ENCODE measurements around the gene ICA1. TPM values are rescaled to one million over a fixed set of nuclear protein-coding genes. Genes with fewer than 3 reads are reported as not detected.

The ICA1 gene
- total RNA-seq, 1 donor from 2014 or later = 21.9 TPM

- no peak for DNase-seq (ENCODE audit: low spot score)
Observed at GRCh38 chr7:8135417-8135816, 126.5 kb downstream of the ICA1 start.

- DNase-seq (ENCODE audit: low spot score) = no peak
Observed at GRCh38 chr7:8134089-8134733, 127.8 kb downstream of the ICA1 start.

GRCh38 chr7:8133188-8133848 is 128.6 kb downstream of the ICA1 start:
- DNase-seq (ENCODE audit: low spot score) = no peak

GRCh38 chr7:8131694-8132605 is 130.0 kb downstream of the ICA1 start:
- no peak for DNase-seq (ENCODE audit: low spot score)

- no peak for DNase-seq (ENCODE audit: low spot score)
Observed at GRCh38 chr7:8130663-8131062, 131.3 kb downstream of the ICA1 start.

- DNase-seq (ENCODE audit: low spot score) = no peak
Observed at GRCh38 chr7:8129318-8129659, 132.7 kb downstream of the ICA1 start.

- DNase-seq (ENCODE audit: low spot score) = no peak
Observed at GRCh38 chr7:8128449-8129317, 133.3 kb downstream of the ICA1 start.

GRCh38 chr7:8126601-8127167 is 135.3 kb downstream of the ICA1 start:
- no peak for DNase-seq (ENCODE audit: low spot score)

GRCh38 chr7:8125680-8126444 is 136.1 kb downstream of the ICA1 start:
- DNase-seq (ENCODE audit: low spot score) = no peak

GRCh38 chr7:8121243-8121642 is 140.7 kb downstream of the ICA1 start:
- no peak for DNase-seq (ENCODE audit: low spot score)

- no peak for DNase-seq (ENCODE audit: low spot score)
Observed at GRCh38 chr7:8120390-8121058, 141.4 kb downstream of the ICA1 start.

- no peak for DNase-seq (ENCODE audit: low spot score)
Observed at GRCh38 chr7:8119262-8119661, 142.7 kb downstream of the ICA1 start.

GRCh38 chr7:8117195-8117594 is 144.8 kb downstream of the ICA1 start:
- DNase-seq (ENCODE audit: low spot score) = no peak

- no peak for DNase-seq (ENCODE audit: low spot score)
Observed at GRCh38 chr7:8115547-8116402, 146.2 kb downstream of the ICA1 start.

GRCh38 chr7:8114175-8114574 is 147.8 kb downstream of the ICA1 start:
- no peak for DNase-seq (ENCODE audit: low spot score)

- no peak for DNase-seq (ENCODE audit: low spot score)
Observed at GRCh38 chr7:8113184-8113583, 148.8 kb downstream of the ICA1 start.

- no peak for DNase-seq (ENCODE audit: low spot score)
Observed at GRCh38 chr7:8112685-8113084, 149.3 kb downstream of the ICA1 start.

GRCh38 chr7:8111282-8111960 is 150.5 kb downstream of the ICA1 start:
- no peak for DNase-seq (ENCODE audit: low spot score)

Measured in mesenteric fat pad (tissue), 1 donor.